Measurements from ENCODE around the gene CIDEA. TPM values are rescaled to one million over a fixed set of nuclear protein-coding genes. Genes with fewer than 3 reads are reported as not detected.

CIDEA gene
- total and polyA plus RNA-seq, 3 experiments from 2014 or later, result not detected

- Mint-ChIP-seq H3K9me3 (no peaks in the 10 kb centered on the region), H3K4me1 (no peaks in the 10 kb centered on the region), H3K27me3 (peaks cover 24 to 53% of the 10 kb centered on the region in 2 donors), H3K27ac (no peak overlapping the region), H3K4me3 (no peak overlapping the region), H3K36me3 (no peaks in the 10 kb centered on the region)
- DNase-seq, result no peak
- ChIA-PET CTCF (no interaction called here), POLR2A (no interaction called here)
- H3K4me3 ChIP-seq (ENCODE audit: low read length), result no peak overlapping the region
- H3K4me1 ChIP-seq (ENCODE audit: insufficient read depth, low read length), result no peaks in the 10 kb centered on the region
- no peaks in the 10 kb centered on the region for H3K36me3 ChIP-seq (ENCODE audit: insufficient read depth, low read length)
- peaks cover 3% of the 10 kb centered on the region for H3K27me3 ChIP-seq (ENCODE audit: insufficient read depth, low read length, poor library complexity, severe bottlenecking)
- no peak overlapping the region for H3K27ac ChIP-seq (ENCODE audit: low read depth, low read length)
- H3K9me3 ChIP-seq (ENCODE audit: low read length), result no peaks in the 10 kb centered on the region
These were observed 1.5 kb downstream of the CIDEA start for GRCh38 chr18:12255626-12256026.

GRCh38 chr18:12256951-12257350 is 2.8 kb downstream of the CIDEA start:
- CTCF ChIA-PET, result no interaction called here

GRCh38 chr18:12257996-12258718 is 4.0 kb downstream of the CIDEA start:
- Histone ChIP-seq H3K27me3 (ENCODE audit: insufficient read depth, low read length, poor library complexity, severe bottlenecking) (no peaks in the 10 kb centered on the region), H3K9me3 (ENCODE audit: low read length) (no peaks in the 10 kb centered on the region), H3K36me3 (ENCODE audit: insufficient read depth, low read length) (no peaks in the 10 kb centered on the region), H3K27ac (ENCODE audit: low read depth, low read length) (no peak overlapping the region), H3K4me1 (ENCODE audit: insufficient read depth, low read length) (no peaks in the 10 kb centered on the region), H3K4me3 (ENCODE audit: low read length) (no peak overlapping the region)
- no peak overlapping the region for H3K27ac Mint-ChIP-seq
- no peaks in the 10 kb centered on the region for H3K36me3 Mint-ChIP-seq
- H3K9me3 Mint-ChIP-seq, result no peaks in the 10 kb centered on the region
- POLR2A ChIA-PET, result no interaction called here
- CTCF ChIA-PET, result no interaction called here
- H3K27me3 Mint-ChIP-seq, result peaks cover 9 to 37% of the 10 kb centered on the region in 2 donors
- no peak for DNase-seq
- H3K4me3 Mint-ChIP-seq, result no peak overlapping the region
- H3K4me1 Mint-ChIP-seq, result no peaks in the 10 kb centered on the region

More at GRCh38 chr18:12256951-12257350, 2.8 kb downstream of the CIDEA start:
- no peak for DNase-seq
- no peak overlapping the region for H3K4me3 ChIP-seq (ENCODE audit: low read length)
- Mint-ChIP-seq H3K27me3 (peaks cover 21 to 43% of the 10 kb centered on the region in 2 donors), H3K4me3 (no peak overlapping the region), H3K36me3 (no peaks in the 10 kb centered on the region), H3K27ac (no peak overlapping the region), H3K9me3 (no peaks in the 10 kb centered on the region), H3K4me1 (no peaks in the 10 kb centered on the region)
- POLR2A ChIA-PET, result interaction anchor here (0.6 kb wide), 1 partner anchor 19 kb away, joined by 4 read pairs; no protein-coding TSS in a partner anchor
- no peaks in the 10 kb centered on the region for H3K4me1 ChIP-seq (ENCODE audit: insufficient read depth, low read length)
- H3K36me3 ChIP-seq (ENCODE audit: insufficient read depth, low read length), result no peaks in the 10 kb centered on the region
- H3K27me3 ChIP-seq (ENCODE audit: insufficient read depth, low read length, poor library complexity, severe bottlenecking), result peaks cover 3% of the 10 kb centered on the region
- H3K9me3 ChIP-seq (ENCODE audit: low read length), result no peaks in the 10 kb centered on the region
- no peak overlapping the region for H3K27ac ChIP-seq (ENCODE audit: low read depth, low read length)

GRCh38 chr18:12258719-12259705 is 4.9 kb downstream of the CIDEA start:
- CTCF ChIA-PET, result no interaction called here
- no peaks in the 10 kb centered on the region for H3K27me3 ChIP-seq (ENCODE audit: insufficient read depth, low read length, poor library complexity, severe bottlenecking)
- Mint-ChIP-seq H3K9me3 (no peaks in the 10 kb centered on the region), H3K4me1 (no peaks in the 10 kb centered on the region), H3K27me3 (peaks cover 6 to 40% of the 10 kb centered on the region in 2 donors), H3K4me3 (no peak overlapping the region), H3K36me3 (no peaks in the 10 kb centered on the region), H3K27ac (no peak overlapping the region)
- no peaks in the 10 kb centered on the region for H3K36me3 ChIP-seq (ENCODE audit: insufficient read depth, low read length)
- no peak overlapping the region for H3K27ac ChIP-seq (ENCODE audit: low read depth, low read length)
- no peaks in the 10 kb centered on the region for H3K9me3 ChIP-seq (ENCODE audit: low read length)
- DNase-seq, result no peak
- no peak overlapping the region for H3K4me3 ChIP-seq (ENCODE audit: low read length)
- H3K4me1 ChIP-seq (ENCODE audit: insufficient read depth, low read length), result no peaks in the 10 kb centered on the region
- POLR2A ChIA-PET, result no interaction called here

- CTCF ChIA-PET, result no interaction called here
- POLR2A ChIA-PET, result no interaction called here
- Mint-ChIP-seq H3K27me3 (peaks cover 0 to 30% of the 10 kb centered on the region in 2 donors), H3K27ac (no peak overlapping the region), H3K9me3 (no peaks in the 10 kb centered on the region), H3K4me3 (no peak overlapping the region), H3K4me1 (no peaks in the 10 kb centered on the region), H3K36me3 (no peaks in the 10 kb centered on the region)
- H3K9me3 ChIP-seq (ENCODE audit: low read length), result no peaks in the 10 kb centered on the region
- H3K27ac ChIP-seq (ENCODE audit: low read depth, low read length), result no peak overlapping the region
- H3K27me3 ChIP-seq (ENCODE audit: insufficient read depth, low read length, poor library complexity, severe bottlenecking), result no peaks in the 10 kb centered on the region
- no peak overlapping the region for H3K4me3 ChIP-seq (ENCODE audit: low read length)
- no peaks in the 10 kb centered on the region for H3K4me1 ChIP-seq (ENCODE audit: insufficient read depth, low read length)
- no peaks in the 10 kb centered on the region for H3K36me3 ChIP-seq (ENCODE audit: insufficient read depth, low read length)
- DNase-seq, result no peak
These were observed 8.6 kb downstream of the CIDEA start for GRCh38 chr18:12262748-12263147.

GRCh38 chr18:12264864-12265263 is 10.7 kb downstream of the CIDEA start:
- CTCF ChIA-PET, result no interaction called here
- POLR2A ChIA-PET, result no interaction called here
- no peak overlapping the region for H3K4me3 Mint-ChIP-seq
- H3K9me3 ChIP-seq (ENCODE audit: low read length), result no peaks in the 10 kb centered on the region
- H3K4me3 ChIP-seq (ENCODE audit: low read length), result no peak overlapping the region
- peaks cover 0 to 1% (median 0%) of the 10 kb centered on the region in 5 donors for H3K9me3 Mint-ChIP-seq
- no peak for DNase-seq
- no peak overlapping the region for H3K27ac ChIP-seq (ENCODE audit: low read depth, low read length)
- peaks cover 0 to 30% of the 10 kb centered on the region in 2 donors for H3K27me3 Mint-ChIP-seq
- no peaks in the 10 kb centered on the region for H3K4me1 ChIP-seq (ENCODE audit: insufficient read depth, low read length)
- H3K36me3 Mint-ChIP-seq, result no peaks in the 10 kb centered on the region
- no peaks in the 10 kb centered on the region for H3K36me3 ChIP-seq (ENCODE audit: insufficient read depth, low read length)
- no peaks in the 10 kb centered on the region for H3K27me3 ChIP-seq (ENCODE audit: insufficient read depth, low read length, poor library complexity, severe bottlenecking)
- no peaks in the 10 kb centered on the region for H3K4me1 Mint-ChIP-seq
- H3K27ac Mint-ChIP-seq, result no peak overlapping the region

- H3K27ac ChIP-seq (ENCODE audit: low read depth, low read length), result no peak overlapping the region
- peak in 2 of 5 donors; percentile 26 to 40 for DNase-seq
- CTCF ChIA-PET, result interaction anchor here (2.3 kb wide), 1 partner anchor 16 kb away, joined by 7 read pairs; no protein-coding TSS in a partner anchor
- POLR2A ChIA-PET, result no interaction called here
- H3K27me3 Mint-ChIP-seq, result peaks cover 0 to 14% of the 10 kb centered on the region in 2 donors
- no peaks in the 10 kb centered on the region for H3K4me1 ChIP-seq (ENCODE audit: insufficient read depth, low read length)
- peak overlapping the region in 1 of 8 donors; percentile 12 for H3K27ac Mint-ChIP-seq
- peaks cover 0 to 4% (median 0%) of the 10 kb centered on the region in 5 donors for H3K9me3 Mint-ChIP-seq
- H3K4me3 Mint-ChIP-seq, result peak overlapping the region in 6 of 7 donors; percentile 45 to 70 (median 62)
- H3K4me1 Mint-ChIP-seq, result peaks cover 2 to 6% (median 4%) of the 10 kb centered on the region in 3 donors
- no peaks in the 10 kb centered on the region for H3K27me3 ChIP-seq (ENCODE audit: insufficient read depth, low read length, poor library complexity, severe bottlenecking)
- H3K36me3 ChIP-seq (ENCODE audit: insufficient read depth, low read length), result no peaks in the 10 kb centered on the region
- no peaks in the 10 kb centered on the region for H3K36me3 Mint-ChIP-seq
- no peaks in the 10 kb centered on the region for H3K9me3 ChIP-seq (ENCODE audit: low read length)
- H3K4me3 ChIP-seq (ENCODE audit: low read length), result no peak overlapping the region
These were observed 17.4 kb downstream of the CIDEA start for GRCh38 chr18:12271376-12272235.

Data from CD8-positive, alpha-beta memory T cell (primary cell).